DOHH2 (cell line): ENCODE data around the gene ACE.

Source experiments
- EZH2phosphoT487 ChIP-seq: fragments of 200-600 bp; sonication (generic); IDR thresholded peaks from 2 replicates; pipeline ENCODE4 v1.6.1; 2017; ENCODE audit warnings: borderline replicate concordance, mild to moderate bottlenecking, antibody characterized with exemption, low read length, moderate library complexity, mixed read lengths
- TF ChIP-seq, protein P1 (sequence below): fragments of 200-600 bp; sonication (generic); IDR thresholded peaks from one replicate; pipeline ENCODE4 v1.5.1; 2014; ENCODE audit warnings: antibody characterized with exemption, mild to moderate bottlenecking, low read depth, low read length; ENCODE audit not compliant: poor library complexity, severe bottlenecking

DNA sequence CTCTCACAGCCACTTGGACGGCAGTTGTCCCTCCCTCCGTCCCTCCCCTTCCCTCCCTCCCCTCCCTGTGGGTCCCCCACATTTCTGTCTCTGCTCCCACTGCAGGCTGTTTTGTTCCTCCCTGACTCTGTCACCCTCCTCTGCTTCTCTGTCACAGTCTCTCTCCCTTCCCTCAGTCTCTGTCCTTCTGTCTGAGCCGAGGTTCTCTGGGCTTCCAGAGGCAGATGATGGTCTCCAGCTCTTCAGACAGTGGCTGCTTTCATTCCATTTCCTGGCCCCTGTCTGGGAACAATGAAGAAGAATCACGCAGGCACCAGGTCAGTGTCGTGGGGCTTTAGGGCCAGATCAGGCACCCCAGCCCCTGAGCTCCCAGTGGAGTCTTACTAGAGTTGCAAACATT, 21.9 kb upstream of the ACE start:
- TF ChIP-seq, protein P1, sequence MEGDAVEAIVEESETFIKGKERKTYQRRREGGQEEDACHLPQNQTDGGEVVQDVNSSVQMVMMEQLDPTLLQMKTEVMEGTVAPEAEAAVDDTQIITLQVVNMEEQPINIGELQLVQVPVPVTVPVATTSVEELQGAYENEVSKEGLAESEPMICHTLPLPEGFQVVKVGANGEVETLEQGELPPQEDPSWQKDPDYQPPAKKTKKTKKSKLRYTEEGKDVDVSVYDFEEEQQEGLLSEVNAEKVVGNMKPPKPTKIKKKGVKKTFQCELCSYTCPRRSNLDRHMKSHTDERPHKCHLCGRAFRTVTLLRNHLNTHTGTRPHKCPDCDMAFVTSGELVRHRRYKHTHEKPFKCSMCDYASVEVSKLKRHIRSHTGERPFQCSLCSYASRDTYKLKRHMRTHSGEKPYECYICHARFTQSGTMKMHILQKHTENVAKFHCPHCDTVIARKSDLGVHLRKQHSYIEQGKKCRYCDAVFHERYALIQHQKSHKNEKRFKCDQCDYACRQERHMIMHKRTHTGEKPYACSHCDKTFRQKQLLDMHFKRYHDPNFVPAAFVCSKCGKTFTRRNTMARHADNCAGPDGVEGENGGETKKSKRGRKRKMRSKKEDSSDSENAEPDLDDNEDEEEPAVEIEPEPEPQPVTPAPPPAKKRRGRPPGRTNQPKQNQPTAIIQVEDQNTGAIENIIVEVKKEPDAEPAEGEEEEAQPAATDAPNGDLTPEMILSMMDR: no peak
- no peak for TF ChIP-seq EZH2phosphoT487
